K562 (cell line): Measurements from ENCODE around the gene PPIA. TPM values are rescaled to one million over a fixed set of nuclear protein-coding genes. Genes with fewer than 3 reads are reported as not detected.
A peak's percentile ranks its signal among the peaks of the same experiment; 100 is the strongest.

ENCODE experiments used
- FOXJ2 ChIP-seq: fragments of 200-800 bp; sonication (Bioruptor generic); IDR thresholded peaks from 2 replicates; pipeline ENCODE4 v1.6.1; 2016; ENCODE audit warnings: missing genetic modification characterization, missing compliant biosample characterization
- MAZ ChIP-seq, 2 experiments: fragments of 450-650 bp in 1 of 2; sonication (generic) in 1 of 2; formaldehyde crosslinking; IDR thresholded peaks in 1 of 2; conservative IDR thresholded peaks in 1 of 2; 2 replicates each; pipeline versions ENCODE4 v1.4.0 to v1.5.0; 2020; ENCODE audit warnings: mild to moderate bottlenecking in 1 of 2, missing genetic modification reagents in 1 of 2
- NFIC ChIP-seq: fragments of 450-650 bp; IDR thresholded peaks from 2 replicates; pipeline ENCODE4 v1.6.1; 2017; ENCODE audit warnings: mild to moderate bottlenecking, inconsistent platforms
- NR2C2 ChIP-seq, 2 experiments: fragments of 200-800 bp in 1 of 2; sonication (Bioruptor generic) in 1 of 2; sonication (generic) in 1 of 2; formaldehyde crosslinking in 1 of 2; IDR thresholded peaks; 2 replicates each; pipeline versions ENCODE4 v1.6.1 to v1.8.0; 2016 to 2022; ENCODE audit warnings: mild to moderate bottlenecking in 1 of 2, missing compliant biosample characterization in 1 of 2, missing genetic modification characterization in 1 of 2, missing genetic modification reagents in 1 of 2
- NRF1 ChIP-seq, 2 experiments: fragments of 450-650 bp; IDR thresholded peaks in 1 of 2; conservative IDR thresholded peaks in 1 of 2; 2 replicates each; pipeline ENCODE4 v1.6.1; 2014; ENCODE audit warnings: mild to moderate bottlenecking in 2 of 2
- SAFB ChIP-seq: fragments of 200-400 bp; formaldehyde crosslinking; IDR thresholded peaks from 2 replicates; pipeline ENCODE4 v1.6.1; 2017; ENCODE audit warnings: low read depth, low read length, borderline replicate concordance
- ZBTB1 ChIP-seq: sonication (generic); formaldehyde crosslinking; IDR thresholded peaks from 2 replicates; pipeline ENCODE4 v1.8.1; 2023; ENCODE audit warnings: missing genetic modification reagents, low read depth, mild to moderate bottlenecking, borderline replicate concordance
- ZNF134 ChIP-seq: fragments of 250-450 bp; sonication (Bioruptor Pico); conservative IDR thresholded peaks from 2 replicates; pipeline ENCODE4 v1.4.0; 2020
- ZNF584 ChIP-seq: fragments of 200-800 bp; sonication (Bioruptor generic); IDR thresholded peaks from 2 replicates; pipeline ENCODE4 v1.6.1; 2016; ENCODE audit warnings: low read depth, mild to moderate bottlenecking, missing genetic modification characterization, missing compliant biosample characterization
- ZNF780A ChIP-seq: fragments of 250-450 bp; sonication (Bioruptor Pico); IDR thresholded peaks from 2 replicates; pipeline ENCODE4 v1.5.0; 2021; ENCODE audit warnings: mild to moderate bottlenecking
- ZNF830 ChIP-seq: fragments of 250-450 bp; sonication (Bioruptor Pico); IDR thresholded peaks from 2 replicates; pipeline ENCODE4 v1.5.0; 2021; ENCODE audit warnings: mild to moderate bottlenecking
- polyA plus RNA-seq, 8 experiments: library from polyadenylated mRNA; depleted of rRNA in 4 of 8; stranded (reverse) in 5 of 8; unstranded in 3 of 8; fragments of >200 nt; fragmentation: Nextera tagmentation in 2 of 8; fragmentation: Illumina TruSeq in 1 of 8; extraction: Ambion mirVana in 2 of 8; extraction: Trizol in 1 of 8; gene quantifications; 2 replicates each; pipeline versions ENCODE4 v1.2.1 to v1.2.3, GENCODE V29; 2011 to 2014; ENCODE audit warnings: inconsistent platforms in 1 of 8, missing spikeins in 1 of 8
- total RNA-seq, 7 experiments: library from RNA; depleted of rRNA in 6 of 7; stranded (reverse); fragments of >200 nt in 6 of 7; fragmentation: Illumina TruSeq in 2 of 7; extraction: Trizol in 2 of 7; gene quantifications; 2 replicates each; pipeline versions ENCODE4 v1.2.1 to v1.2.3, GENCODE V29; 2011 to 2021; ENCODE audit warnings: low replicate concordance in 1 of 7
- TF ChIP-seq, protein P1 (sequence below): fragments of 450-650 bp; IDR thresholded peaks from 2 replicates; pipeline ENCODE4 v1.6.1; 2016; ENCODE audit warnings: missing biosample characterization, missing genetic modification characterization
- TF ChIP-seq, protein P2 (sequence below), 2 experiments: fragments of 450-650 bp; formaldehyde crosslinking in 1 of 2; IDR thresholded peaks; 2 replicates each; pipeline versions ENCODE4 v1.4.0 to v1.6.1; 2014 to 2020; ENCODE audit warnings: mild to moderate bottlenecking in 2 of 2, borderline replicate concordance in 1 of 2, low read depth in 1 of 2
- TF ChIP-seq, protein P3 (sequence below): fragments of 200-800 bp; sonication (Bioruptor generic); IDR thresholded peaks from 2 replicates; pipeline ENCODE4 v1.6.1; 2017; ENCODE audit warnings: missing genetic modification characterization, missing compliant biosample characterization

PPIA gene
- total and polyA plus RNA-seq, 9 of the 15 experiments (the other 6 are each of a cell fraction or from before 2014, with no cell fraction given), result 2,583 to 7,504 (median 3,973) TPM

DNA sequence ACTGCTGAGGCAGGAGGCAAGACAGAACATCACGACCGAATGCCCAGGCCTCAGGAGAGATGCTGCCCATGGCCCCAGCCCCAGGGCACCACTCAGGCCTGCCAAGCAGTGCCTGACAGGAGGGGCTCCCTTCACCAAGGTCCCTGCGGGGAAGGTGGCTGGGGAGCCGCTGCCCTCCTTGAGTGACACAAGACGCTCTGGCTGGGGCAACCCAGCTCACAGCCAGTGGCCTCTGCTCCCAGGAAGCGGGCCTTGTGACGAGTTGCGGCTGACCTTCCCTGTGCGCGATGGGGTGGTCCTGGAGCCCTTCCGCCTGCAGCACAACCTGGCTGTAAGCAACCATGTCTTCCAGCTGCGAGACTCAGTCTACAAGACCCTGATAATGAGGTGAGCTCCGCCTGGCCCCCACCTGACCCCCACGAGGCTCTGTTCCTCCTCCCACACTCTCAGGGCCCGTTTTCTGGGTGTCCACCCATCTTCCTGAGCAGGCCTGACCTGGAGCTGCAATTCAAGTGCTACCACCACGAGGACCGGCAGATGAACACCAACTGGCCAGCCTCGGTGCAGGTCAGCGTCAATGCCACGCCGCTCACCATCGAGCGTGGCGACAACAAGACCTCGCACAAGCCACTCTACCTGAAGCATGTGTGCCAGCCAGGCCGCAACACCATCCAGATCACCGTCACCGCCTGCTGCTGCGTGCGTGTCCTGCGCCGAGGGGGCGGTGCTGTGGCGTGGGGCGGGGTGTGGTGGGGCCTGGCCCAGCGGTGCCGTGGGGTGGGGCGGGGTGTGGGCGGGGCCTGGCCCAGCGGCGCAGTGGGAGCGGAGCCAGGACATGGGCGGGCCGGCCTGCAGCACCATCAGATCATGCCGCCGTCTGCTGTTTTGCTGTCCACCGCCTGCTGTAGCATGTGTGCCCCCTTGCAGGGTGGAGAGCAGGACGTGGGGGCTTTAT, 35.0 kb upstream of the PPIA start (continued):
- TF ChIP-seq, protein P1, sequence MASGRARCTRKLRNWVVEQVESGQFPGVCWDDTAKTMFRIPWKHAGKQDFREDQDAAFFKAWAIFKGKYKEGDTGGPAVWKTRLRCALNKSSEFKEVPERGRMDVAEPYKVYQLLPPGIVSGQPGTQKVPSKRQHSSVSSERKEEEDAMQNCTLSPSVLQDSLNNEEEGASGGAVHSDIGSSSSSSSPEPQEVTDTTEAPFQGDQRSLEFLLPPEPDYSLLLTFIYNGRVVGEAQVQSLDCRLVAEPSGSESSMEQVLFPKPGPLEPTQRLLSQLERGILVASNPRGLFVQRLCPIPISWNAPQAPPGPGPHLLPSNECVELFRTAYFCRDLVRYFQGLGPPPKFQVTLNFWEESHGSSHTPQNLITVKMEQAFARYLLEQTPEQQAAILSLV (tag), result no peak
- TF ChIP-seq FOXJ2 (tag), result 0 out of 2 replicates have a peak, but pooled peaks have one; percentile 35
- TF ChIP-seq, protein P2, sequence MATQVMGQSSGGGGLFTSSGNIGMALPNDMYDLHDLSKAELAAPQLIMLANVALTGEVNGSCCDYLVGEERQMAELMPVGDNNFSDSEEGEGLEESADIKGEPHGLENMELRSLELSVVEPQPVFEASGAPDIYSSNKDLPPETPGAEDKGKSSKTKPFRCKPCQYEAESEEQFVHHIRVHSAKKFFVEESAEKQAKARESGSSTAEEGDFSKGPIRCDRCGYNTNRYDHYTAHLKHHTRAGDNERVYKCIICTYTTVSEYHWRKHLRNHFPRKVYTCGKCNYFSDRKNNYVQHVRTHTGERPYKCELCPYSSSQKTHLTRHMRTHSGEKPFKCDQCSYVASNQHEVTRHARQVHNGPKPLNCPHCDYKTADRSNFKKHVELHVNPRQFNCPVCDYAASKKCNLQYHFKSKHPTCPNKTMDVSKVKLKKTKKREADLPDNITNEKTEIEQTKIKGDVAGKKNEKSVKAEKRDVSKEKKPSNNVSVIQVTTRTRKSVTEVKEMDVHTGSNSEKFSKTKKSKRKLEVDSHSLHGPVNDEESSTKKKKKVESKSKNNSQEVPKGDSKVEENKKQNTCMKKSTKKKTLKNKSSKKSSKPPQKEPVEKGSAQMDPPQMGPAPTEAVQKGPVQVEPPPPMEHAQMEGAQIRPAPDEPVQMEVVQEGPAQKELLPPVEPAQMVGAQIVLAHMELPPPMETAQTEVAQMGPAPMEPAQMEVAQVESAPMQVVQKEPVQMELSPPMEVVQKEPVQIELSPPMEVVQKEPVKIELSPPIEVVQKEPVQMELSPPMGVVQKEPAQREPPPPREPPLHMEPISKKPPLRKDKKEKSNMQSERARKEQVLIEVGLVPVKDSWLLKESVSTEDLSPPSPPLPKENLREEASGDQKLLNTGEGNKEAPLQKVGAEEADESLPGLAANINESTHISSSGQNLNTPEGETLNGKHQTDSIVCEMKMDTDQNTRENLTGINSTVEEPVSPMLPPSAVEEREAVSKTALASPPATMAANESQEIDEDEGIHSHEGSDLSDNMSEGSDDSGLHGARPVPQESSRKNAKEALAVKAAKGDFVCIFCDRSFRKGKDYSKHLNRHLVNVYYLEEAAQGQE (IDR thresholded peaks at IDR 0.05; ENCODE audit: borderline replicate concordance), result no peak; the same call in 1 of the 2 replicates
- TF ChIP-seq, protein P2 (CRISPR knock-in tag; IDR thresholded peaks at IDR 0.05; ENCODE audit: low read depth), result no peak
- TF ChIP-seq MAZ (CRISPR knock-in tag; conservative IDR thresholded peaks at IDR 0.05 in 1 of 2, IDR thresholded peaks at IDR 0.05 in 1 of 2), result peak in 1 of 2 experiments; percentile 65; a peak in 1 of 4 replicates
- TF ChIP-seq SAFB, result peak; percentile 48; the same call in 1 of the 2 replicates
- peak; percentile 76 for TF ChIP-seq NFIC
- TF ChIP-seq ZNF584, result no peak
- 0 out of 2 replicates have a peak, but pooled peaks have one; percentile 82 for TF ChIP-seq NR2C2 (CRISPR knock-in tag; IDR thresholded peaks at IDR 0.05)
- TF ChIP-seq NR2C2 (tag; IDR thresholded peaks at IDR 0.05), result peak; percentile 18; the same call in 1 of the 2 replicates
- TF ChIP-seq ZNF134, result peak; percentile 56; the same call in 1 of the 2 replicates
- TF ChIP-seq, protein P3, sequence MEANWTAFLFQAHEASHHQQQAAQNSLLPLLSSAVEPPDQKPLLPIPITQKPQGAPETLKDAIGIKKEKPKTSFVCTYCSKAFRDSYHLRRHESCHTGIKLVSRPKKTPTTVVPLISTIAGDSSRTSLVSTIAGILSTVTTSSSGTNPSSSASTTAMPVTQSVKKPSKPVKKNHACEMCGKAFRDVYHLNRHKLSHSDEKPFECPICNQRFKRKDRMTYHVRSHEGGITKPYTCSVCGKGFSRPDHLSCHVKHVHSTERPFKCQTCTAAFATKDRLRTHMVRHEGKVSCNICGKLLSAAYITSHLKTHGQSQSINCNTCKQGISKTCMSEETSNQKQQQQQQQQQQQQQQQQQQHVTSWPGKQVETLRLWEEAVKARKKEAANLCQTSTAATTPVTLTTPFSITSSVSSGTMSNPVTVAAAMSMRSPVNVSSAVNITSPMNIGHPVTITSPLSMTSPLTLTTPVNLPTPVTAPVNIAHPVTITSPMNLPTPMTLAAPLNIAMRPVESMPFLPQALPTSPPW (CRISPR knock-in tag), result peak; percentile 89
- peak; percentile 78 to 81 for TF ChIP-seq NRF1 (conservative IDR thresholded peaks at IDR 0.05 in 1 of 2, IDR thresholded peaks at IDR 0.05 in 1 of 2)
- no peak for TF ChIP-seq ZBTB1 (CRISPR knock-in tag)
- no peak for TF ChIP-seq ZNF830 (CRISPR knock-in tag)
- no peak for TF ChIP-seq ZNF780A
